NCI-H1092 (cell line): ENCODE data around the gene DLG2.
"Not testable (repeated sequence)": the region's sequence is repeated elsewhere in the genome, so short reads cannot be mapped to it uniquely, and the experiment has no call there.

Experiments
- DNase-seq: peaks from one replicate; lab custom pipeline; 2025; lab: John Stamatoyannopoulos, UW

DLG2 gene

DNA sequence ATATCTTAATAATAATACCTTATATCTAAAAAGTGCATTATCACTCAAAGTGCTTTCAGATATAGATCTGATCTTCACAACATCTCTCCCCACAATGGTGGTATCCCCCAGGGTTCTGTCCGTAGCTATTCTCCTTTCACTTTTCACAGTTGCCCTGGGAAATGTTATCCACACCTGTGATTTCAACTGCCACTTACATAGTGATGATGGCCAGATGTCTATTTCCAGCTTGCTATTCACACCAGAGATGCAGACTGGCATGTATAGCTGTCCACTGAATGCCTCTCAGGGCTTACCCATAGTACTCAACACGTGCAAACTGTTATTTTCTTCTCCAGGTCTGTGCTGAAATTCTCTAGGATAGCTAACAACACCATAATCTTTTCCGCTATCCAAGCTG is 724.7 kb downstream of the DLG2 start:
- no peak for DNase-seq

DNA sequence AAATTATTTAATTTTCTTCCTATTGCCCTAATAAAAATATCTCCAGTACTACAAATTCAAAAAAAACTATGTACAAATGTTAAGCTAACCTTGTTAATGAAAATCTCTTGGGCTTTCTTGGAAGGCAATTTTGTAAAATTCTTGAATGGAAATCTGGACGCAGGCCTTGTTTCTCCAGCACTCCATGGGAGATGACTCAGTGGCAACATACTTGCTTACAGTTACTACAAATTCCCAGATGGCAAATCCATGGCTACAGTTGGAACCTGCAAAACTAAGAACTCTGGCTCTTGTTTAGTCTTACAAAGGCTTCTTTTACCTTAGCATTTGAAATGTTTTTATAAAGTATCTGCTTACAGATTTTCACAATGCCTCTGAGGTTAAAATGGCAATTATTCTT is 725.2 kb downstream of the DLG2 start:
- DNase-seq, result no peak

GRCh38 chr11:84899740-84900139 is 727.4 kb downstream of the DLG2 start:
- DNase-seq, result no peak

GRCh38 chr11:84899134-84899533 is 728.0 kb downstream of the DLG2 start:
- DNase-seq, result no peak

DNA sequence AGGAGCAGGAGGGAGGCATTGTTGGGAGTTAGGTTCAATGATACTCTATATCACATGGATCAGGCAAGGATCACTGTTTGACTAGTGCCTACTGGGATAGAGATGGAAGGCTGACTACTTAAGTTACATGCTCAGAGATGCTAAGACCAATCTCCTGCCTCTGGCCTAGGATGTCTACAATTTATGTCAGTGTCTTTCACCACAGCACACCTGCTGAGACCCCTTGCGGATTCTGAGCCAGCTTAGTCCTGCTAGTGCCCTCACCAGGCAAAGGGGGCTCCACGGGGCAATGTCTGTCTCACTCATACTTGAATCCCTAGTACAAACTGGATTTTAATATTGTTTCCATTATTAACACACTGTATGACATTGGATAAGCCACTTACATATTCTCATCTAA is 732.5 kb downstream of the DLG2 start:
- DNase-seq, result no peak

GRCh38 chr11:84890676-84891075 is 736.5 kb downstream of the DLG2 start:
- no peak for DNase-seq

DNA sequence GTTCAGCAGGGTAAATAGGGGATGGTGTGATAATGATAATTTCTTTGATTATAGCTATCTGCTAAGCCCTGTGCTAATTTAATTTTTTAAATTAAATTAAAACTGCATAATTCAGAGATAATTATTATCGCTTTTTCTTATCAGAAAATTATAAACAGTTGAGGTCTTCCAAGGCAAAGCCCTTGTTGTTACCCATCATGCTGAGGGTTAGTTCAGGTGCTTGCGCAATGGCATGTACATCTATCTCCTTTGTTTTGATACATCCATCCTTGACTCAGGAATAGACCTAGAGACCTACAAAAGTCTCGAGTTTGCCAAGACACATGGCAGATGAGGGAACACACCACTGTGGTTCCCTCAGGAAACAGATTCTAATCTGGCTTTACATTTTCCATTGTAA is 737.6 kb downstream of the DLG2 start:
- no peak for DNase-seq

DNA sequence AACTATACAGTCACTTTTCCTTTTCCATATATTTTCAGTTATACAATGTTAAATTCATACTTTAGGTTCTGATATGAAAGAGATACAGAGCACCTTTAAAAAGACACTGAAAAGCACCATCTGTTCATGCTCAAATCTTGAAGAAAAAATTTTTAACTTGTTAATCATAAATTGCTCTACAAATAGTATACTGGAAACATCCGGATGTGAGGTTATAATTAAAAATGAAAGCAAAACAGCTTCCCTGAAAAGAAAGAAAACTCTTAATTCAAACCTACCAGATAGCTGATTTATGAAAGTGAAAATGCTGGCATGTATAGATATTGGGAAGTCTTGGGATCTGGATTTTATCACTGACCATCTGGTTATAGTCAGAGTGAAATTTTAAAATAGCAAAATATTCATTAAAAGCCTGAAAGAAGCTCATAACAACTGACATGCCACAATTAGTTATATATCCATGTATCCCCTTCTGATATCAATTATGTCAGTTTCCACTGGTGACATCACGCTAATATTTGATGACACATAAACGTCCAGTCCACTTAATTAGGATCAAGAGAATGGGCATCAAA is 740.0 kb downstream of the DLG2 start:
- DNase-seq, result no peak

DNA sequence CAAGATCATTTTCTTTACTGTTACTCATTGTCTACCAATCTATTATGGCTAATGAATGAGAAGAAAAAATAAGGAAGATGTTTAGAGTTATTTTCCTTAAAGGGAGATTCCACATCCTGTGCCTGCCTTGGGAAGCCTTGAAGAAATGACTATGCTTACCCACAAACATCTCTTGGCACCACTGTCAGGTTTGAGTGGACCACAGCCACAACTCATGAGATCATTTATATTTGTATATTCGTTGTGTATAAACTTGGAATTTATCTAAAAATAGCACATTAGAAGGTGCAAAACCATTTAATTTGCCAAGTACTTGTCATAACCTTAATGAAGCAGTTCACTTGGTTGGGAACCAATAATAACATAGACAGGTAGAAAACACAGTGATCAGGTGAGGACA is 740.8 kb downstream of the DLG2 start:
- DNase-seq, result no peak

DNA sequence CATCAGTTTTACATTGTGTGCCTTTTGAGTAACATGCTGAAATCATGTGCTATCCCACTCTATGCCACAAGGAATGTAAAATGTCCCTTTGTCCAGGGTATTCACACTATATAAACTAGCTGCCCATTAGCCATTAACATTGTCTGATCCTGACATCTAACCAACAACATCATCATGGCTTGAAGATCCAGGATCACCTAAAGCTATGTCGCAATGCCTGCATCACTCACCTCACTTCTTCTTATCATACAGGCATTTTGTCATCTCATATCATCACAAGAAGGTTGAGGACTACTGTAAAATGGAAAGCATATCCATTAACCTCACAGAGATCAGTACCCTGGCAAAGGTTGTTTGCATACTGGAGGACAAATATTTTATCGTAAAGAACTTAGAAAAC is 742.3 kb downstream of the DLG2 start:
- DNase-seq, result no peak

- DNase-seq, result no peak
Measured at GRCh38 chr11:84882056-84882455, 745.1 kb downstream of the DLG2 start.

DNA sequence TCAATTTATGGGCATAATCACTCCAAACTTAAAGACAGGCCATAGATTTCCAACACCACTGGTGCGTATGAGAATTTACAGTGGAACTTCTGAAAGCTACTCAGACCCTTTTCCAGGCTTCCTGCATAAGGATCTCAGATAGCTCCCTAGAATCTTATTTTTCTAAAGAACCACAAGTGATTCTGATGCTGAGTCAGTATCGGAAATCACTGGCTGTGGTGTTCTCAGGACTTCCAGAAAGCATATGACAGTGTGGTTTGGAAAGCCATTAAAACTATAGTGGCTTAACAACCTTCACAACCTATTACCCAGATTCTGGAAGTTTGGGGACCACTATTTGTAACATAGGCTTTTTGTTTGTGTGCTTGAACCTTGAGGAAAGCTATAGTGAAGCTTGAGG is 756.0 kb downstream of the DLG2 start:
- no peak for DNase-seq

GRCh38 chr11:84870486-84870885 is 756.7 kb downstream of the DLG2 start:
- no peak for DNase-seq

GRCh38 chr11:84866922-84867321 is 760.2 kb downstream of the DLG2 start:
- DNase-seq, result no peak

- no peak for DNase-seq
Measured at GRCh38 chr11:84865791-84866535, 761.2 kb downstream of the DLG2 start.

DNA sequence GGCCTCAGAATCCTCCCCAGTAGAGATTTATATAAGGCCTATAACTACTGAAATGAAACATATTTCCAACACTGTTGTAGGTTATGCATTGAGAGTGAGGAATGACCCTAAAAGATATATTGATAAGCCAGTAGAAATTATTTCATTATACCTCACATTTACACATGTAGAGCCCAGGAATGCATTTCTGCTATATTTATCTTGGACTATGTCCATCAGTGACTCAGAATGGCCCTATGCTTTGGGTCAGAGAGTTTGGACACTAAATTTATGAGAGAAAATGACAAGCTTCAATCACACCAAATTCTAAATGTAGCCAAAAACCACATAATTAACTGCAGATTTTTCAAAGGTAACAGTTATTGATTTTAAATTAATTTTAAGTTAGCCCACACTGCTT is 761.9 kb downstream of the DLG2 start:
- DNase-seq, result no peak

DNA sequence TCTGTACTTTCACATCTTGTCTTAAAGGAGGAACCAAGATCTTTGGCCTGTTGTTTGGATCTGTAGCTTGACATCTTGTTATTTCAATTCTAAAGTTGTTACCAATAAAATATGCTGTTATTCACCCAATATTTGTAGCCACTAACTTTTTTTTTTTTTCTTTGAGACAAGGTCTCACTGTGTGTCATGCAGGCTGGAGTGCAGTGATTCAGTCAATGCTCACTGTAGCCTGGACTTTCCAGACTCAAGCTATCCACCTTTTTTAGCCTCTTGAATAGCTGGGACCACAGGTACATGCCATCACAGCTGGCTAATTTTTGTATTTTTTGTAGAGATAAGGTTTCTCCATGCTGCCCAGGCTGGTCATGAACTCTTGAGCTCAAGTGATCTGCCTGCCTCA is 769.4 kb downstream of the DLG2 start:
- DNase-seq, result no peak

- no peak for DNase-seq
Measured at GRCh38 chr11:84855508-84856245, 771.5 kb downstream of the DLG2 start.

- DNase-seq, result no peak
Measured at GRCh38 chr11:84854498-84854880, 772.7 kb downstream of the DLG2 start.

- DNase-seq, result no peak
Measured at GRCh38 chr11:84853841-84854497, 773.2 kb downstream of the DLG2 start.

DNA sequence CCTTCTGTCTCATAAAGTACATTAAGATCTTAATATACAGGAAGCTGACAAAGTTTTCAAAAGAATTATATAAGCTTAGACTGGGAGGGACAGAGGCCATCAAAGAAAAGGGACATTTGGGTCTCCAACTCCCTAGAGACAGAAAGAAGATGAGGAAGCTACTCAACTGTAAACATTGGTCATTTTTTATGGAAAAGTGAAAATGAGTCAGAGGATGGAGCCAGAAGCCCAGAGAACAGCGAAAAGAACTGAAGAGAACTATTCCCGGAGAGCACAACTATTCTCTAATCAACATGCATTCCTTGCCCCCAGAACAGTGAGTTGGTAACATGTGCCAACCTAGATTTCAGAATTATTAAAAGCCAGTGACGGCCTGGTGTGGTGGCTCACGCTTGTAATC is 779.3 kb downstream of the DLG2 start:
- DNase-seq, result no peak

- DNase-seq, result not testable (repeated sequence)
Measured at GRCh38 chr11:84840201-84840600, 786.9 kb downstream of the DLG2 start.
